Epithelial cell of esophagus (primary cell): ENCODE data around the gene RPL19.

ENCODE experiments used
- DNase-seq: peaks from one replicate; pipeline ENCODE4 v3.0.0; 2010; ENCODE audit warnings: low read depth
- H3K4me3 ChIP-seq: 2 replicates; pipeline ENCODE4 v1.5.1; 2011; ENCODE audit warnings: mild to moderate bottlenecking, low read length, control low read depth
- TF ChIP-seq, protein P1 (sequence below): IDR thresholded peaks from 2 replicates; pipeline ENCODE4 v1.5.1; 2011; ENCODE audit warnings: low read depth, mild to moderate bottlenecking, low read length, control low read depth, inconsistent platforms; ENCODE audit not compliant: insufficient read depth; ENCODE audit errors: missing control alignments

RPL19 gene

DNA sequence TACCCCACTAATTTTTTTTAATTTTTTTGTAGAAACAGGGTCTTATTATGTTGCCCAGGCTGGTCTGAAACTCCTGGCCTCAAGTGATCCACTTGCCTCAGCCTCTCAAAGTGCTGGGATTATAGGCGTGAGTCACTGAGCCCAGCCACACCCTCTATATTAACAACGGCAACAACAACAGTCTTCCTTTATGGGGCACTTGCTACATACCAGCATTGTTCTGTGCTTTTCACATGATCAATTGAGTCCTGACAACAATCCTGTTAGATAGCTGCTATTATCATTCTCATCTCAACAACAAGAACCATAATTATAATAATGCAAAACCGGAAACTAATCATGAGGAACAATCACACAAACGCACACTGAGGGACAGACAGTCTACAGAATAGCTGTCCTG is 21.5 kb upstream of the RPL19 start:
- H3K4me3 ChIP-seq = no peak overlapping the region
- DNase-seq = peak; percentile 73
- TF ChIP-seq, protein P1, sequence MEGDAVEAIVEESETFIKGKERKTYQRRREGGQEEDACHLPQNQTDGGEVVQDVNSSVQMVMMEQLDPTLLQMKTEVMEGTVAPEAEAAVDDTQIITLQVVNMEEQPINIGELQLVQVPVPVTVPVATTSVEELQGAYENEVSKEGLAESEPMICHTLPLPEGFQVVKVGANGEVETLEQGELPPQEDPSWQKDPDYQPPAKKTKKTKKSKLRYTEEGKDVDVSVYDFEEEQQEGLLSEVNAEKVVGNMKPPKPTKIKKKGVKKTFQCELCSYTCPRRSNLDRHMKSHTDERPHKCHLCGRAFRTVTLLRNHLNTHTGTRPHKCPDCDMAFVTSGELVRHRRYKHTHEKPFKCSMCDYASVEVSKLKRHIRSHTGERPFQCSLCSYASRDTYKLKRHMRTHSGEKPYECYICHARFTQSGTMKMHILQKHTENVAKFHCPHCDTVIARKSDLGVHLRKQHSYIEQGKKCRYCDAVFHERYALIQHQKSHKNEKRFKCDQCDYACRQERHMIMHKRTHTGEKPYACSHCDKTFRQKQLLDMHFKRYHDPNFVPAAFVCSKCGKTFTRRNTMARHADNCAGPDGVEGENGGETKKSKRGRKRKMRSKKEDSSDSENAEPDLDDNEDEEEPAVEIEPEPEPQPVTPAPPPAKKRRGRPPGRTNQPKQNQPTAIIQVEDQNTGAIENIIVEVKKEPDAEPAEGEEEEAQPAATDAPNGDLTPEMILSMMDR = no peak

DNA sequence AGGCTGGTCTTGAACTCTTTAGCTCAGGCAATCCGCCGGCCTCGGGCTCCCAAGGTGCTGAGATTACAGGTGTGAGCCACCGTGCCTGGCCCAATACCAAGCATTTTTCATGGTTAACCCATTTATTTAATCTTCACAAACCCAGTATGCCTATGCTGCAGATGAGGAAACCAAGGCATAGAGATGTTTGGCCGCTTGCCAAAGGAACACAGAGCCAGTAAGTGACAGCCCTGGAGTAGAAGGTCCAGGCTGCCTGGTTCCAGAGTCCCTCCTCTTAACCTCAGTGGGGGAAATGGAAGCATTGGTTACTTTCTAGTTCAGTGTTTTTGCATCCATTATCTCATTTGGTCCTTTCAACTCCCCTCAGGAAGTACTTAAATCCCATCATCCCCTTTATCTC is 18.8 kb upstream of the RPL19 start:
- H3K4me3 ChIP-seq = no peak overlapping the region
- TF ChIP-seq, protein P1 = no peak
- DNase-seq = no peak

DNA sequence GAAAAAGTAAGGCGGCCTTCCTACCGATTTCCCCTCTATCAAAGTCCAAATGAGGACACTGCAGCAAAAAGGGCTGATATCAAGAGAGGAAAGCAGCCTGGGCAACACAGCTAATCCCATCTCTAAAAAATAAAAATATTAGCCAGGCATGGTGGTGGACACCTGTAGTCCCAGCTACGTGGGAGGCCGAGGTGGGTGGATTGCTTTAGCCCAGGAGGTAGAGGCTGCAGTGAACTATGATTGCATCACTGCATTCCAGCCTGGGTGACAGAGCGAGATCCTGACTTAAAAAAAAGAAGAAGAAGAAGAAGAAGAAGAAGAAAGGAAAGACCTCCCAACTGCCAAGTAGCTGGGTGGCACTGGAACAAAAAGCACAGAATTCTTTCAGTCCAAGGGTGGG is 17.0 kb upstream of the RPL19 start:
- TF ChIP-seq, protein P1 = no peak
- H3K4me3 ChIP-seq = no peak overlapping the region
- no peak for DNase-seq

DNA sequence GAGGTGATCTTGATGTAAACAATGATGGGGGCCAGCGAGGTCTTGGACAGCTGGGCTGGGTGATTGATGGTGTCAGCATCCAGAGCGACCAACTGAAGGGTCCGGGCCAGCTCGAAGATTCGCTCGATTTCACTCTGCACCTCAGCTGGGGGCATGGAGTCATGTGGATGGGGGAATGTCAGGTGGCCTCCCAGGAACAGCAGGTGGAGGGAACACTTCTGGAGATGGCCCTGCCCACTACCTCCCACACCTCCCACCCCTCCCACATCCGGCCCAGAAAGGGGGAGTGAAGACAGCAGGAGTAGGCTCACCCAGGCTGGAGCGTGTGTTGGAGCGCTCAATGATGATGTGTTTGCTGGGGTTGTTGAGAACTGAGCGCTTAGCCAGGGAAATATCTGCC is 16.4 kb upstream of the RPL19 start:
- DNase-seq = no peak
- H3K4me3 ChIP-seq = no peak overlapping the region
- TF ChIP-seq, protein P1 = no peak

DNA sequence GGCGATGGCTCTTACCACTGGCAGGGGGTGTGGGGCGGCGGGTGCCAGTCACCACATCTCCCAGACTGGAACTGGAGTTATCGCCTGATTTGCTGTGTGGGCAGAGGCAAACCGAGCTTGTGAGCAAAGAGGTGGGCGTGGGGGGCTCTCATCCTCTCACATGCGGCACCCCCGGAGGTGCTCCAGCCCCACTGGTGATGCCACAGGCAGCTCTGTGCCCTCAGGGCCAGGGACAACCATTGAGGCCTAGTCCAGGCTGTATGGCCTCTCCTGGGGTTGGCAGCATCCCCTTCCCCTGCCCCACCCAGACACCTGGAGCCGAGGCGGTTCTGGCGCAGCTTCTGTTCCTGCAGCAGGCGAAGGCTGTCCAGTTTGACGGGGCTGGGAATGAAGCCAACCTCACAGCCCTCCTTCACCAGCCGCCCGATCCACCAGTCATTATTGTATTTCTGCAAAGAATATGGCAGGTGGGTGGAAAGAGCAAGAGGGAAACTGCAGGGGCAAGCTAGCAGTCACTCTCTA is 13.5 kb upstream of the RPL19 start:
- H3K4me3 ChIP-seq = no peak overlapping the region
- TF ChIP-seq, protein P1 = no peak
- DNase-seq = no peak

DNA sequence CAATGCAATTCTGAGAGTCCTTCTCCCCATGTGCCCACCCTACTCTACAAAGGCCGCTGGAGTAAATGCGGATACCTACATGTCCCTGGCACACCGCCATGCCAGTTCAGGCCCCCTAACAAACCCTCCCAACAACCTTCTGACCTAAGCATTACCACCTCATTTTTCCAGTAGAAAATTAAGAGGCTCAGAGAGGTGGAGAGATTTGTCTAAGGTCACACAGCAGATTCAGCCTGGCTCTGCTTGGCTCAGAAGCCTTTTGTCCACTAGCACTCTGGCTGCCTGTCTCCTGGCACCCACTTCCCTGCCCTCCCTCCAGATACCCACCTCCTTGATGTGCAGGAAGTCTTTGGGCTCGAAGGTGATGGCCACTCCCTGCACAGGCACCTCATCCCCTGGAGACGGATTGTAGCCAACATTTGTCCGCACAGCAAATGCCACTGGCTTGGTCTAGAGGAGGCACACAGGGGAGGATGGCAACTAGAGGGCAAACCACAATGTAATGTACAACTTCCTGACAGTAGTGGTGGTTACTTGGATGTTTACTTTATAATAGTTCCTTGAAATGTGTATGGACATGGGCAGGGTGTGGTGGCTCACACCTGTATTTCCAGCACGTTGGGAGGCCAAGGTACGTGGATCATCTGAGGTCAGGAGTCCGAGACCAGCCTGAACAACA is 12.8 kb upstream of the RPL19 start:
- TF ChIP-seq, protein P1 = no peak
- DNase-seq = no peak
- H3K4me3 ChIP-seq = no peak overlapping the region

DNA sequence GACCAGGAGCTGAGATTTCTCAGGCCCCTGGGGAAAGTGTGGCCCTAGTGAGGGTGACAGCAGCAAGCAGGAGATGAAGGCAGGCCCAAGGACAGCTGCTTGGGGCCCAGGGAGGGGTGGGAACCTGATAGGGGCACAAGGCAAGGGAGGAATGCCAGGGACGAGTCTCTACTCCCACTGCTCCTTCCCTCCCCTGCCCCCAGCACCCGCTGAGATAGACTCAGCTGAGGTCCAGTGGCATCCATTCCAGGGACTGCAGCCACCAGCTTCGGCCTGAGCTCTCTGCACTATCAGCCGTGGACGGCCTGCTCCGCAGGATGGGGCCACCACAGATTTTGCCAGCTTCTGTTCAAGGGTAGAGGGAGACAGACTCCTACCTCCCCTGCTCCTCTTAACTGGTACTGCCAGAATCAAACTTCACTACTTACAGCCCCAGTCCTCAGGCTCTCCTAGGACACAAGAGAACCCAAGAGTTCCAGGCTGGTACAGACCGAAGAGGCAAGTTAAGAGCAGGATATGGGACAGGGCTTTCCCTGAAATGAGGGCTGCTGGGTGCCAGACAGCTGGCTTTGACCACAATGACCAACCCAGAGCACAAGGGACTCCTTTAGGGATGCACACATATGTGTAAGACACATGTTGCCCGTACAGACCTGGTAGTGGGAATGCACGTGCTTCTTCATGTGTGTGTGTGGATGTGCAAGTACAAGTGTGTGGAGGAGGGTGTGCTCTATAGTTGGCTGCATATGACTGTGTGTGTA is 8.2 kb upstream of the RPL19 start:
- no peak overlapping the region for H3K4me3 ChIP-seq
- TF ChIP-seq, protein P1 = no peak
- no peak for DNase-seq
